HepG2 (cell line): ENCODE data around the gene CGNL1. TPM values are rescaled to one million over a fixed set of nuclear protein-coding genes. Genes with fewer than 3 reads are reported as not detected.

ENCODE experiments used
- CENPT ChIP-seq: sonication (generic); formaldehyde crosslinking; IDR thresholded peaks from 2 replicates; pipeline ENCODE4 v1.8.0; 2022; ENCODE audit warnings: low read depth, mild to moderate bottlenecking, moderate library complexity, missing genetic modification reagents
- CERS6 ChIP-seq: sonication (generic); formaldehyde crosslinking; IDR thresholded peaks from 2 replicates; pipeline ENCODE4 v1.5.0; 2020; ENCODE audit warnings: missing genetic modification reagents
- FOXO4 ChIP-seq: sonication (generic); formaldehyde crosslinking; conservative IDR thresholded peaks from 2 replicates; pipeline ENCODE4 v1.8.1; 2023; ENCODE audit warnings: missing genetic modification reagents
- IKZF1 ChIP-seq: fragments of 450-650 bp; IDR thresholded peaks from 2 replicates; pipeline ENCODE4 v1.7.1; 2016
- MEIS1 ChIP-seq: sonication (generic); formaldehyde crosslinking; IDR thresholded peaks from 2 replicates; pipeline ENCODE4 v1.9.0; 2021; ENCODE audit warnings: mild to moderate bottlenecking, missing genetic modification reagents, moderate library complexity, borderline replicate concordance
- PAX8 ChIP-seq: sonication (generic); formaldehyde crosslinking; IDR thresholded peaks from 2 replicates; pipeline ENCODE4 v1.8.0; 2022; ENCODE audit warnings: mild to moderate bottlenecking, missing genetic modification reagents, borderline replicate concordance
- PTBP1 ChIP-seq: fragments of 200-400 bp; formaldehyde crosslinking; IDR thresholded peaks from 2 replicates; pipeline ENCODE4 v1.6.1; 2018; ENCODE audit warnings: low read length, low read depth; ENCODE audit not compliant: poor library complexity, severe bottlenecking
- RNF219 ChIP-seq: sonication (generic); formaldehyde crosslinking; IDR thresholded peaks from 2 replicates; pipeline ENCODE4 v1.5.0; 2020; ENCODE audit warnings: mild to moderate bottlenecking, missing genetic modification reagents
- ZBTB21 ChIP-seq: sonication (generic); formaldehyde crosslinking; IDR thresholded peaks from 2 replicates; pipeline ENCODE4 v1.4.0; 2020; ENCODE audit warnings: missing genetic modification reagents
- ZNF317 ChIP-seq: sonication (generic); formaldehyde crosslinking; IDR thresholded peaks from 2 replicates; pipeline ENCODE4 v1.5.0; 2020; ENCODE audit warnings: mild to moderate bottlenecking, missing genetic modification reagents
- ZNF430 ChIP-seq: sonication (generic); formaldehyde crosslinking; IDR thresholded peaks from 2 replicates; pipeline ENCODE4 v1.9.0; 2021; ENCODE audit warnings: mild to moderate bottlenecking, missing genetic modification reagents
- ZNF44 ChIP-seq: sonication (generic); formaldehyde crosslinking; IDR thresholded peaks from 2 replicates; pipeline ENCODE4 v1.5.1; 2020; ENCODE audit warnings: mild to moderate bottlenecking, missing genetic modification reagents
- ZNF496 ChIP-seq: sonication (generic); formaldehyde crosslinking; IDR thresholded peaks from 2 replicates; pipeline ENCODE4 v1.8.1; 2023; ENCODE audit warnings: mild to moderate bottlenecking, moderate library complexity, missing genetic modification reagents; ENCODE audit not compliant: insufficient replicate concordance
- ZNF558 ChIP-seq: sonication (generic); formaldehyde crosslinking; IDR thresholded peaks from 2 replicates; pipeline ENCODE4 v1.9.0; 2022; ENCODE audit warnings: mild to moderate bottlenecking, missing genetic modification reagents, borderline replicate concordance
- ZNF740 ChIP-seq: sonication (generic); formaldehyde crosslinking; IDR thresholded peaks from 2 replicates; pipeline ENCODE4 v1.4.0; 2020; ENCODE audit warnings: missing genetic modification reagents
- ZXDC ChIP-seq: sonication (generic); formaldehyde crosslinking; IDR thresholded peaks from 2 replicates; pipeline ENCODE4 v1.5.0; 2020; ENCODE audit warnings: mild to moderate bottlenecking, missing genetic modification reagents
- polyA plus RNA-seq, 8 experiments: library from polyadenylated mRNA; depleted of rRNA in 3 of 8; stranded (reverse) in 7 of 8; unstranded in 1 of 8; fragments of >200 nt; fragmentation: Illumina TruSeq in 4 of 8; extraction: Trizol in 4 of 8; gene quantifications; 2 replicates each; pipeline versions ENCODE4 v1.2.1 to v1.2.3, GENCODE V29; 2011 to 2016; ENCODE audit warnings: low read depth in 4 of 8, missing spikeins in 1 of 8, mixed read lengths in 1 of 8; ENCODE audit not compliant: insufficient read depth in 1 of 8
- total RNA-seq, 5 experiments: library from RNA; depleted of rRNA; stranded (reverse); fragments of >200 nt; fragmentation: Illumina TruSeq; extraction: Trizol; gene quantifications; 2 replicates each; pipeline ENCODE4 v1.2.3, GENCODE V29; 2016; ENCODE audit warnings: low read depth in 1 of 5
- TF ChIP-seq, protein P1 (sequence below): sonication (generic); formaldehyde crosslinking; IDR thresholded peaks from 2 replicates; pipeline ENCODE4 v1.5.0; 2020; ENCODE audit warnings: missing genetic modification reagents

Gene CGNL1
- total and polyA plus RNA-seq, 2 of the 13 experiments (the other 11 are each of a cell fraction or from before 2014, with no cell fraction given), result 5.6 to 15.6 TPM

GRCh38 chr15:57477736-57478522 lies 101.6 kb downstream of the CGNL1 start (continued):
- peak; percentile 73; the same call in 1 of the 2 replicates for TF ChIP-seq MEIS1 (CRISPR knock-in tag)
- 0 out of 2 replicates have a peak, but pooled peaks have one; percentile 73 for TF ChIP-seq FOXO4 (CRISPR knock-in tag)
- peak; percentile 46; the same call in 1 of the 2 replicates for TF ChIP-seq ZNF44 (CRISPR knock-in tag)
- TF ChIP-seq ZNF558 (CRISPR knock-in tag), result no peak; the same call in 1 of the 2 replicates
- TF ChIP-seq ZNF317, result peak; percentile 65; the same call in 1 of the 2 replicates
- TF ChIP-seq ZNF740, result 0 out of 2 replicates have a peak, but pooled peaks have one; percentile 21
- TF ChIP-seq RNF219 (CRISPR knock-in tag), result 0 out of 2 replicates have a peak, but pooled peaks have one; percentile 30
- TF ChIP-seq PTBP1, result no peak
- TF ChIP-seq PAX8, result peak; percentile 72; the same call in 1 of the 2 replicates
- TF ChIP-seq ZXDC (CRISPR knock-in tag), result no peak; the same call in 1 of the 2 replicates
- TF ChIP-seq ZNF430 (CRISPR knock-in tag), result peak; percentile 83; the same call in 1 of the 2 replicates
- no peak for TF ChIP-seq ZBTB21 (CRISPR knock-in tag)
- TF ChIP-seq CERS6 (CRISPR knock-in tag), result no peak
- TF ChIP-seq, protein P1, sequence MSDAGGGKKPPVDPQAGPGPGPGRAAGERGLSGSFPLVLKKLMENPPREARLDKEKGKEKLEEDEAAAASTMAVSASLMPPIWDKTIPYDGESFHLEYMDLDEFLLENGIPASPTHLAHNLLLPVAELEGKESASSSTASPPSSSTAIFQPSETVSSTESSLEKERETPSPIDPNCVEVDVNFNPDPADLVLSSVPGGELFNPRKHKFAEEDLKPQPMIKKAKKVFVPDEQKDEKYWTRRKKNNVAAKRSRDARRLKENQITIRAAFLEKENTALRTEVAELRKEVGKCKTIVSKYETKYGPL (CRISPR knock-in tag), result no peak; the same call in 1 of the 2 replicates
- TF ChIP-seq CENPT (CRISPR knock-in tag), result no peak
- no peak for TF ChIP-seq ZNF496 (CRISPR knock-in tag)
- TF ChIP-seq IKZF1, result no peak
